OCI-LY3 (cell line): Measurements from ENCODE around the gene SH3RF3.

Source experiments
- H2AFZ ChIP-seq: fragments of 200-600, 300-600 bp; shearing (Covaris generic); 2 replicates; pipeline ENCODE4 v1.6.0; 2014; ENCODE audit warnings: antibody characterized with exemption, low read depth, low read length
- H3K27ac ChIP-seq: fragments of 200-600, 300-600 bp; sonication (generic); 2 replicates; pipeline ENCODE4 v1.5.1; 2014; ENCODE audit warnings: mild to moderate bottlenecking, low read length, moderate library complexity, mixed read lengths
- H3K27me3 ChIP-seq: fragments of 200-600, 300-600 bp; sonication (generic); 2 replicates; pipeline ENCODE4 v1.6.1; 2014; ENCODE audit warnings: low read depth, low read length, mixed read lengths
- H3K36me3 ChIP-seq: fragments of 200-600, 300-600 bp; sonication (generic); replicated peaks from 2 replicates; pipeline ENCODE3; 2014; ENCODE audit warnings: low read depth, low read length, mixed read lengths
- H3K4me1 ChIP-seq: fragments of 300-600, 200-600 bp; sonication (generic); 2 replicates; pipeline ENCODE4 v1.6.1; 2014; ENCODE audit warnings: low read length, mixed read lengths
- H3K4me2 ChIP-seq: fragments of 200-600, 300-600 bp; sonication (generic); 2 replicates; pipeline ENCODE4 v1.6.1; 2014; ENCODE audit warnings: low read length, mixed read lengths
- H3K4me3 ChIP-seq: fragments of 300-600, 200-600 bp; sonication (generic); 2 replicates; pipeline ENCODE4 v1.5.1; 2014; ENCODE audit warnings: antibody characterized with exemption, mild to moderate bottlenecking, low read length, moderate library complexity
- H3K79me2 ChIP-seq: fragments of 300-600, 200-600 bp; shearing (Covaris generic); 2 replicates; pipeline ENCODE4 v1.6.1; 2014; ENCODE audit warnings: mild to moderate bottlenecking, low read length, mixed read lengths
- H3K9ac ChIP-seq: fragments of 300-600, 200-600 bp; shearing (Covaris generic); 2 replicates; pipeline ENCODE4 v1.6.0; 2014; ENCODE audit warnings: mild to moderate bottlenecking, low read length, moderate library complexity
- H3K9me3 ChIP-seq: fragments of 200-600, 300-600 bp; shearing (Covaris generic); 2 replicates; pipeline ENCODE4 v1.6.1; 2014; ENCODE audit warnings: low read length, mixed read lengths; ENCODE audit not compliant: insufficient read depth
- H4K20me1 ChIP-seq: fragments of 200-600, 300-600 bp; sonication (generic); 2 replicates; pipeline ENCODE4 v1.6.1; 2016; ENCODE audit warnings: low read length, mixed read lengths; ENCODE audit not compliant: insufficient read depth
- EZH2phosphoT487 ChIP-seq: fragments of 200-600 bp; shearing (Covaris generic); IDR thresholded peaks from 2 replicates; pipeline ENCODE4 v1.6.1; 2018; ENCODE audit warnings: antibody characterized with exemption, mixed run types, low read depth
- TF ChIP-seq, protein P1 (sequence below): fragments of 200-600, 300-600 bp; sonication (generic); IDR thresholded peaks from 2 replicates; pipeline ENCODE4 v1.5.1; 2014; ENCODE audit warnings: antibody characterized with exemption, low read length, low read depth

The SH3RF3 gene

DNA sequence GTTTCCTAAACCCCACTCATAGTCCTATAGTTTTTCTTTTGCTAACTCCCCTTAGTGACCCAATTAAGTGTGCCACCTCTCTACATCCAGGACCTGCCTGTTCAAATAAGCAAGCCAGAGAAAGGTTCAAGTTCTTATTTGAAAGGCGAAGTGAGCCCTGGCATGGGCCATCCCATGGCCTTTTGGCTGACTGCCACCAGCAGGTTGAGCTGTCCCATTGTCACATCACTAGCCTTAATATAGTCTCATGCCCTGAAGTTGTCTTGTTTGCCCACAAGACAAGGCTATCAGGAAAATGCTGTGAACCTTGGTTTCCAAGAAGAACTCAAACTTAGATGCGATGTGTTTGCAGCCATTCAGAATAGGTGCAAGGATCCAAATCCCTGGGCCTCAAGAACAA is 158.8 kb downstream of the SH3RF3 start:
- H3K27ac ChIP-seq, result no peak overlapping the region

DNA sequence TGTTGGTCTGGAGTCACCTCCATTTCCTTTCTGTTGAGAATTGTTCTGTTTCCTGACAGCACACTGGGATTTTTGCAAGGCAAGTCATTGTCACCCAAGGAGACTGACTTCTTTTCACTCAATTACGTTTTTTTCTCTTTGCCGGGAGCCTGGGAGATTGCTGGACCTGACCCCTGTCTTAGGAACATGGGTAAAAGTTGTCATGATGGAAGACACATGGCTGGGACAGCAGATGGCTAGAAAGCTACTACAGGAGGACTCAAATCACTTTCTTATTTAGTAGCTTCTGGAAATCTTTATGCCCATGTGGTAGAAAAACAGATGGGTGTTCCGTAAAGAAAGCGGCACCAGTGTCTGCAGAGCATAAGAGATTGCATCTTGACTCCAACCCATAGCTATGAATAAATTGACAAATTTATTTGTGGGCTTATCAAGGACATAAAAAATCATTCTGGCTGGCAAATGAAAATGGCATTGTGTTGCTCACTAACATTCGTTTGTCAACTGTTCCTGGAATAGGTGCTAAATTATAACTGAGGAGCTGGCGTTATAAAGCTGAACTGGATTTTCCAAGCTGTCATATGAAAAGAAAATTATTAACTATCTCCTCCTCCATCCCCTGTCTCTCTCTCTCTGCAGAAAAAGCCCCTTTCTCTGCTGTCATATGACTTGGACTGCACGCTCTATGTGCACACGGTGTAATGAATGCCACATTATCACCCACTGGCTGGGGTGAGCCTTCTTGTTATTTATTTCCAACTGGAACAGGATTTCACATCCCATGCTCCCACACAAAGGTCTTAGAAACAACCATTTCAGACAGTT is 159.8 kb downstream of the SH3RF3 start:
- no peak overlapping the region for H3K27ac ChIP-seq
- no peaks in the 10 kb centered on the region for H3K9me3 ChIP-seq
- no peak overlapping the region for H2AFZ ChIP-seq
- H3K79me2 ChIP-seq, result no peaks in the 10 kb centered on the region
- TF ChIP-seq, protein P1, sequence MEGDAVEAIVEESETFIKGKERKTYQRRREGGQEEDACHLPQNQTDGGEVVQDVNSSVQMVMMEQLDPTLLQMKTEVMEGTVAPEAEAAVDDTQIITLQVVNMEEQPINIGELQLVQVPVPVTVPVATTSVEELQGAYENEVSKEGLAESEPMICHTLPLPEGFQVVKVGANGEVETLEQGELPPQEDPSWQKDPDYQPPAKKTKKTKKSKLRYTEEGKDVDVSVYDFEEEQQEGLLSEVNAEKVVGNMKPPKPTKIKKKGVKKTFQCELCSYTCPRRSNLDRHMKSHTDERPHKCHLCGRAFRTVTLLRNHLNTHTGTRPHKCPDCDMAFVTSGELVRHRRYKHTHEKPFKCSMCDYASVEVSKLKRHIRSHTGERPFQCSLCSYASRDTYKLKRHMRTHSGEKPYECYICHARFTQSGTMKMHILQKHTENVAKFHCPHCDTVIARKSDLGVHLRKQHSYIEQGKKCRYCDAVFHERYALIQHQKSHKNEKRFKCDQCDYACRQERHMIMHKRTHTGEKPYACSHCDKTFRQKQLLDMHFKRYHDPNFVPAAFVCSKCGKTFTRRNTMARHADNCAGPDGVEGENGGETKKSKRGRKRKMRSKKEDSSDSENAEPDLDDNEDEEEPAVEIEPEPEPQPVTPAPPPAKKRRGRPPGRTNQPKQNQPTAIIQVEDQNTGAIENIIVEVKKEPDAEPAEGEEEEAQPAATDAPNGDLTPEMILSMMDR, result no peak
- TF ChIP-seq EZH2phosphoT487, result no peak
- no peak overlapping the region for H3K9ac ChIP-seq
- H3K4me2 ChIP-seq, result no peak overlapping the region
- H3K4me3 ChIP-seq, result no peak overlapping the region
- H4K20me1 ChIP-seq, result no peaks in the 10 kb centered on the region
- H3K36me3 ChIP-seq, result no peaks in the 10 kb centered on the region
- H3K27me3 ChIP-seq, result peaks cover 14% of the 10 kb centered on the region; the same call in 1 of the 2 replicates
- no peaks in the 10 kb centered on the region for H3K4me1 ChIP-seq

More for the DNA sequence above, 158.8 kb downstream of the SH3RF3 start:
- Histone ChIP-seq H4K20me1 (no peaks in the 10 kb centered on the region), H3K4me1 (no peaks in the 10 kb centered on the region), H2AFZ (no peak overlapping the region), H3K4me3 (no peak overlapping the region), H3K36me3 (no peaks in the 10 kb centered on the region), H3K79me2 (no peaks in the 10 kb centered on the region), H3K9me3 (no peaks in the 10 kb centered on the region), H3K4me2 (no peak overlapping the region), H3K9ac (no peak overlapping the region), H3K27me3 (peaks cover 14% of the 10 kb centered on the region; the same call in 1 of the 2 replicates)
- no peak for TF ChIP-seq EZH2phosphoT487
- TF ChIP-seq, protein P1, result no peak

DNA sequence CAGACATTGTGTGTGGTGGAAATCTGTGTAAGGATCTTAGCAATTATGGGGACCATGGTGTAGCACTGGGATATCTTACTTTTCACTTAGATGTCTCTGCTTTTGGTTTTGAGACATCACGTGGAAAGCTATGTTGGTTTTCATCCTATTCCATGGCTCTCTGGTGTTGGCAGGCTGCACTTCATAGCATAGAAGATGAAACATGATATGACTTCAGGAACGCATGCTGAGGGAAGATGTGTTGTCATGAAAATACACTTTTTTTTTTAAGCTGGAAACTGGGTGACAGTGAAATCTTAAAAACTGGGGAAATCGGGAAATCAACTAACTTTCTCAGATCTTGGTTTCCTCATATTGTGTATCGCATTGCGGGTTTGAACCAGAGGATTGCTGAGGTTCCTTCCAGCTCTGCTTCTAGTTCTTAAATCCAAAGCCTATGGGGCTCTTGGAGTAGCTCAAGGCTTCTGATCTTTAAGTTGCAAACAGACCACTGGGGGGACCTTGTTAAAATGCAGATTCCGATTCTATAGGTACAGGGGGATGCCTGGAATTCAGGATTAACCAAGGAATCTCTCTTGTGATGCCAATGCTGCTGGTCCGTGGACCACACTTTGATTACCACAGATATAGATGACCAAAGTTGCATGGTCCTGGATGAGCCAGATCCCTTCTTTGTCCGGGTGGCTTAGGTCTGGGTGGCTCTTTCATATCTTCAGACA is 160.7 kb downstream of the SH3RF3 start:
- Histone ChIP-seq H2AFZ (no peak overlapping the region), H3K36me3 (no peaks in the 10 kb centered on the region), H4K20me1 (no peaks in the 10 kb centered on the region)

More for the DNA sequence above, 160.7 kb downstream of the SH3RF3 start:
- no peak overlapping the region for H3K4me2 ChIP-seq
- H3K27me3 ChIP-seq, result peaks cover 14% of the 10 kb centered on the region; the same call in 1 of the 2 replicates
- TF ChIP-seq EZH2phosphoT487, result no peak
- TF ChIP-seq, protein P1, result no peak
- no peaks in the 10 kb centered on the region for H3K9me3 ChIP-seq
- no peaks in the 10 kb centered on the region for H3K79me2 ChIP-seq
- H3K9ac ChIP-seq, result no peak overlapping the region
- no peak overlapping the region for H3K27ac ChIP-seq
- no peaks in the 10 kb centered on the region for H3K4me1 ChIP-seq
- no peak overlapping the region for H3K4me3 ChIP-seq
